ENCODE results near the gene SERPINA3. TPM values are rescaled to one million over a fixed set of nuclear protein-coding genes. Genes with fewer than 3 reads are reported as not detected.
A peak's percentile ranks its signal among the peaks of the same experiment; 100 is the strongest.

Gene SERPINA3
- total RNA-seq, 2 donors from 2014 or later = 5.7 to 11.8 TPM

DNA sequence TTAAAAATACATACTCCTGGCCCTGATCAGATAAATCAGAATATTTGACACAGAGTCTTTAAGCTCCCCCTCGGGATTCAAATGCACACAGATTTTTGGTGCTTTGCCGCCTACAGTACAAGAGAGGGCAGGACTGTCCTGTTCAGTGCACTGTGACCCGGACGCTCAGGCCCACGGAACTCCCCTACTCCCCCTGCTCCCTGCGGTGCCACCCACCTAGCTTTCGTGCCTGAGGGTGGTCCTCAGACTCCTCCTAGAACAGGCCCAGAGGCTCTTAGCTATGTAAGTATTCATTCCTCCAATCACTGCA lies 13.7 kb upstream of the SERPINA3 start:
- no peaks in the 10 kb centered on the region for H3K27me3 ChIP-seq
- DNase-seq = no peak
- H3K4me3 ChIP-seq = no peak overlapping the region
- no peaks in the 10 kb centered on the region for H3K9me3 ChIP-seq
- TF ChIP-seq, protein P1, sequence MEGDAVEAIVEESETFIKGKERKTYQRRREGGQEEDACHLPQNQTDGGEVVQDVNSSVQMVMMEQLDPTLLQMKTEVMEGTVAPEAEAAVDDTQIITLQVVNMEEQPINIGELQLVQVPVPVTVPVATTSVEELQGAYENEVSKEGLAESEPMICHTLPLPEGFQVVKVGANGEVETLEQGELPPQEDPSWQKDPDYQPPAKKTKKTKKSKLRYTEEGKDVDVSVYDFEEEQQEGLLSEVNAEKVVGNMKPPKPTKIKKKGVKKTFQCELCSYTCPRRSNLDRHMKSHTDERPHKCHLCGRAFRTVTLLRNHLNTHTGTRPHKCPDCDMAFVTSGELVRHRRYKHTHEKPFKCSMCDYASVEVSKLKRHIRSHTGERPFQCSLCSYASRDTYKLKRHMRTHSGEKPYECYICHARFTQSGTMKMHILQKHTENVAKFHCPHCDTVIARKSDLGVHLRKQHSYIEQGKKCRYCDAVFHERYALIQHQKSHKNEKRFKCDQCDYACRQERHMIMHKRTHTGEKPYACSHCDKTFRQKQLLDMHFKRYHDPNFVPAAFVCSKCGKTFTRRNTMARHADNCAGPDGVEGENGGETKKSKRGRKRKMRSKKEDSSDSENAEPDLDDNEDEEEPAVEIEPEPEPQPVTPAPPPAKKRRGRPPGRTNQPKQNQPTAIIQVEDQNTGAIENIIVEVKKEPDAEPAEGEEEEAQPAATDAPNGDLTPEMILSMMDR (IDR thresholded peaks at IDR 0.05) = no peak
- intact Hi-C loops (cut with DNase I) = no loop called here
- H3K36me3 ChIP-seq = no peaks in the 10 kb centered on the region
- H3K27ac ChIP-seq = peak overlapping the region; percentile 65
- H3K4me1 ChIP-seq = peaks cover 4% of the 10 kb centered on the region
- no peak overlapping the region for H3K9ac ChIP-seq (ENCODE audit: low read depth in 2 of 2, low read length in 2 of 2)

DNA sequence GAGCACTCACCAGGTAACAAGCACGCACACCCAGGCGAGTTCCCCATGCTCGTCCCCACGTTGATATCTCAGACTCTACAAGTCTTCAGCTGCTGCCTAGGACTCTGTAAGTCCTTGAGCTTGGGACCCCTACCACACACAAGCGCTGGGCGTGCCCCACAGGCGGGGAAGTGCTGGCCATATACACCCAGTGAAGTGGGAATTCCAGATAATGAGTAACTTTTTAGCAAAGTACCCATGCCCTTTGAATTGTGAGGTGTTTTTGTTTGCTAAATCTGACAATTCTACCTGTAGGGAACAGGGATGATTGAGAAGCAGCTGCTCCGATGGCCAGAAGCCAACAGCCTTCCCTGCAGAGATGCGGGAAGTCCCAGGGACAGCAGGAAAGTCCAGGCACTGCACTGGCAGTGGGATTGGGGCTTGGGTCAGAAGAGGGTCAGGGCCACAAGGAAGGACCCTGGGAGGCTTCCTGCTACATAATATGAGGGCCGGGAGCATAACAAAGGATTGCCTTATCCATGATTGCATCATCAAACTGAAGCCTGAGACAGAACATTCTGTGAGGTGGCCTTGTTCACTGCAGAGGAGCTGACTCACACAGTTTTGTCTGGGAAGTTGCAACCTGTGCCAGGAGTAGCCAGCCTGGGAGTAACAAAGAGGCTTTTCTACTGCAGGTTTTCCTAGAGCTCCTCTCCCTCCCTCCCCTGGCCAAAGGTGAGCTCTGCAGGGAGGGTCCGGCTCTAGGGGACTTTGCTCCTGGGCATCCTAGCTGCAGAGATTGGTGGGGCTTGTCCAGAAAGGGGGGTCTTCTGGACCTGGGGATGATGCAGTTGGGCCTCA lies 13.2 kb upstream of the SERPINA3 start:
- peaks cover 4% of the 10 kb centered on the region for H3K4me1 ChIP-seq
- H3K9ac ChIP-seq (ENCODE audit: low read depth in 2 of 2, low read length in 2 of 2) = peak overlapping the region in 1 of 2 donors; percentile 31
- H3K27me3 ChIP-seq = no peaks in the 10 kb centered on the region
- peak overlapping the region; percentile 65 for H3K27ac ChIP-seq
- peak; percentile 80 for DNase-seq
- TF ChIP-seq, protein P1 (IDR thresholded peaks at IDR 0.05) = no peak
- H3K36me3 ChIP-seq = no peaks in the 10 kb centered on the region
- intact Hi-C loops (cut with DNase I) = no loop called here
- H3K4me3 ChIP-seq = no peak overlapping the region
- no peaks in the 10 kb centered on the region for H3K9me3 ChIP-seq

DNA sequence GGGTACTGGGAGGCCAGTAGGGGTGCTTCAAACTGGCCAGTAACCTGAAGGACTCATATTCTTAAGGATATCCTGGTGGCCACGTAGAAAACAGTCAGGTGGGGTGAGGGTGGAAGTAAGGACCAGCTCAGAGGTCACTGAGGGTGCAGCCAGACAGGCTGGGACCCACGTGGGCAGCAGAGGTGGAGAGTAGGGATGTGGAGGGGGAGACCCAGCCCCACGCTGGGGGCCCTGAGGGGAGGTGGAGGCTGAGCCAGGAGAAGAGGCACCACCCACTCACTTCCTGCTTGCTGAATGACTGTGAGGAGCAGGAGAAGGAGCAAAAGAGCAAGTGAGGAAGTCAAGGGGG lies 12.6 kb upstream of the SERPINA3 start:
- TF ChIP-seq, protein P1 (IDR thresholded peaks at IDR 0.05) = no peak
- Histone ChIP-seq H3K9me3 (no peaks in the 10 kb centered on the region), H3K4me1 (peaks cover 4% of the 10 kb centered on the region), H3K9ac (ENCODE audit: low read depth in 2 of 2, low read length in 2 of 2) (peak overlapping the region in 1 of 2 donors; percentile 31), H3K27me3 (no peaks in the 10 kb centered on the region), H3K36me3 (no peaks in the 10 kb centered on the region), H3K27ac (peak overlapping the region; percentile 65), H3K4me3 (no peak overlapping the region)
- intact Hi-C loops (cut with DNase I) = no loop called here
- no peak for DNase-seq

DNA sequence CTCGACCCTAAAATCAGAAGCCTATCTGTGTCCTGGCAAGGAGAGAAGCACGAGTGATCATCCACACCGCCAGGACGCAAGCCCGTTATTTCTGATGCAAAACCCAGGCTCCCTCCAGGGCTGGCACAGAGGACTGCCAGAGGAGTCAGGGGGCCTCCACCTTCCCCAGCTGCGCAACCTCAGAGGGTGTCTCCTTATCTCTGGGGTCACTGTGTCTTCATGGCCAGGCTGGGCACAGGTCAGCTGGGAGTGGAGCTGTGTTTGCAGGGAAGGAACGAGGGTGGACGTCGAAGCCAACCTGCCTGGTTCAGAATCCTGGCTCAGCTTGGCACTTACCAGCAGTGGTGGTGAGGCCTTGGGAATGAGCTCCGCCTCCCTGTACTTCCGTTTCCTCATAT lies 12.0 kb upstream of the SERPINA3 start:
- Histone ChIP-seq H3K27ac (no peak overlapping the region), H3K9ac (ENCODE audit: low read depth in 2 of 2, low read length in 2 of 2) (no peak overlapping the region), H3K4me1 (peaks cover 4% of the 10 kb centered on the region), H3K27me3 (no peaks in the 10 kb centered on the region), H3K36me3 (no peaks in the 10 kb centered on the region), H3K4me3 (no peak overlapping the region), H3K9me3 (no peaks in the 10 kb centered on the region)
- intact Hi-C loops (cut with DNase I) = no loop called here
- no peak for DNase-seq
- TF ChIP-seq, protein P1 (IDR thresholded peaks at IDR 0.05) = no peak

- TF ChIP-seq, protein P1 (IDR thresholded peaks at IDR 0.05) = no peak
- Histone ChIP-seq H3K9ac (ENCODE audit: low read depth in 2 of 2, low read length in 2 of 2) (no peak overlapping the region), H3K27me3 (no peaks in the 10 kb centered on the region), H3K9me3 (no peaks in the 10 kb centered on the region), H3K4me1 (peaks cover 4% of the 10 kb centered on the region), H3K36me3 (no peaks in the 10 kb centered on the region), H3K27ac (peak overlapping the region; percentile 32), H3K4me3 (no peak overlapping the region)
- intact Hi-C loops (cut with DNase I) = no loop called here
- DNase-seq = peak; percentile 58
Observed at GRCh38 chr14:94601884-94602391, 10.3 kb upstream of the SERPINA3 start.

All from colonic mucosa (tissue), 4 donors.